ENCODE data around the gene DNAJC27. TPM values are rescaled to one million over a fixed set of nuclear protein-coding genes. Genes with fewer than 3 reads are reported as not detected.
"Not testable (repeated sequence)": the region's sequence is repeated elsewhere in the genome, so short reads cannot be mapped to it uniquely, and the experiment has no call there.

DNAJC27 gene
- total RNA-seq (2014; rRNA removed; shearing (Covaris generic)), result 3.2 and 3.8 TPM in 2 replicates

DNA sequence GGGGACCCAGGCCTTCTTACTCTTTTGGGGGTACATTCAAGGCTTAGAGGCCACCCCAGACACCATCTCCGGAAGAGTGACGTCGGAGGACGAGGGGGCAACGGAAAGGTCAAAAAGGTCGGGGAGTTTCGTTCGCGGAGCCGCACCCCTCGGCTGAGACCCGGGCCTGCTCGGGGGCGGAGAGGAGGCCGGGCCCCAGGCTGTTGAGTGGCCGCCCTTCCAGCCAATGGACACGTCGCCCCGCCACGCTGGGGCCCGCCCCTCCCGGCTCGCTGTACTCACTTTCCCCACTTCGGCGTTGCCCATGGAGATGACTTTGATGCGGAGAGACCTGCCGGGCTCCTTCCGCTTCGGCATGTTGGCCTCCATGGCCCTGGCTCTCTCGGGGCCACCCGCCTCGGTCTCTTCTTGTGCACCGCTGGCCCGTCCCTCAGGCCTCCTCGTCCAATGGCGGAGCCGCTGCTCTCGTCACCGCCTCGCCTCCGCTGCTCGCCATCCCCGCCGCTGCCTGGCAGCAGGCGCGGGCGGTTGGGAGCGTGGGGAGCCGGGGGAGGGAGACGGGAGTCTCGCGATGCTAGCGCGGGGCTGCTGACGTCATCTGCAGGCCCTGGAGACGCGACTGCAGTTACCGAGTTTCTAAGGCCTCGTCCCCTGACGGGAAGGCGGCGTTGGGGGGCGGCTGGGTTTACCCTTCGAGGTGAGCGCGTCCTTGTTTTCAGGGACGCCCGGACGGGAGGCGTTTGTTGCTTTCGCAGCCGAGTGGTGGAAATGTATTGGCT lies at the start of gene DNAJC27:
Gene DNAJC27 (minus strand): TSS at position 420 of the 779 bp plus-strand sequence. CDS start 51 bp downstream, at position 369.
- peak; percentile 96 for DNase-seq (ENCODE audit: low spot score)

DNA sequence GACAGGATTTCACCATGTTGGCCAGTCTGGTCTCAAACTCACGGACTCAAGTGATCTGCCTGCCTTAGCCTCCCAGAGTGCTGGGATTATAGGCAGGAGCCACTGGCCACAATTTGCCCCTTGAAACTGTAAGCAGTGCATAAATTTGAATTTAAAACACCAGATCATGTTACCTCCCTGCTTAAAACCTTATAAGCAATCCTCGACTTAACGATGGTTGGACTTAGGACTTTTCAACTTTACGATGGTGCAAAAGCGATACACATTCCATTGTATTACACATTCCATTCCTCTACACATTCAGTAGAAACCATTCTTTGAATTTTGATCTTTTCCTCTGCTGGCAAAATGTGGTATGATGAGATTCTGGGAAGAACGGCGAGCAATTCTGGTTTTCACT lies 46.9 kb upstream of the DNAJC27 start:
- DNase-seq (ENCODE audit: low spot score), result no peak

- no peak for DNase-seq (ENCODE audit: low spot score)
Observed at GRCh38 chr2:25014631-25015030, 42.9 kb upstream of the DNAJC27 start.

GRCh38 chr2:25011342-25011741 lies 39.6 kb upstream of the DNAJC27 start:
- not testable (repeated sequence) for DNase-seq (ENCODE audit: low spot score)

- DNase-seq (ENCODE audit: low spot score), result no peak
Observed at GRCh38 chr2:25009954-25010353, 38.2 kb upstream of the DNAJC27 start.

DNA sequence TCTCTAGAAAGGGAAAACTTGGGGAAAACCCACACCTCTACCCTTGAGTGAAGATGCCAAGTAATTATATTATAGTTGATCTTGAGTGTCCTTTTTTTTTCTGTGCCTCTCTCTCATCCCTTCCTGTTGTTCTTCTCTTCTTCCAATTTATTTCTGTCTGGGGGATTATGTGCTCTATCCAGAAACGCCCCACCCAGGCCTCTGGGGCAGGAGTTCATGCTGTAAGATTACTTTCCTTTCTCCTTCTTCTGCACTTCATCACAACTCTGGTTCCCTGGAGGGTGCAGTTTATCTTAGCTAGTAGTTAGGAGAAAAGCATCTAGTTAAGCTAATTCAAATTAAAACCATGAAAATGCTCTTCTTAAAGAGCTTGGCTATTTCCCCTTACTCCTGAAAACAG lies 30.3 kb upstream of the DNAJC27 start:
- DNase-seq (ENCODE audit: low spot score), result no peak

GRCh38 chr2:25001325-25001637 lies 29.5 kb upstream of the DNAJC27 start:
- DNase-seq (ENCODE audit: low spot score), result no peak

GRCh38 chr2:25000503-25001324 lies 29.0 kb upstream of the DNAJC27 start:
- DNase-seq (ENCODE audit: low spot score), result peak; percentile 41

GRCh38 chr2:25000036-25000435 lies 28.3 kb upstream of the DNAJC27 start:
- no peak for DNase-seq (ENCODE audit: low spot score)

DNA sequence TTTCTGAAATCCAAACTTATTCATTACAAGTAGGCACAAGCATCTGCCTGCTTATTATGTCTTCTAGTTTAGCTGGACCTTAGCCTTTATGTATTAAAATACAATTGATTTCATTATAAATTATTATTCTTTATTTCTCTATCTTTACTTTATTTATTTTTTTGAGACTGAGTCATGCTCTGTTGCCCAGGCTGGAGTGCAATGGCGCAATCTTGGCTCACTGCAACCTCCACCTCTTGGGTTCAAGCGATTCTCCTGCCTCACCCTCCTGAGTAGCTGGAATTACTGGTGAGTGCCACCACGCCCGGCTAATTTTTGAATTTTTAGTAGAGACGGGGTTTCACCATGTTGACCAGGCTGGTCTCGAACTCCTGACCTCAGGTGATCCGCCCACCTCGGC lies 27.3 kb upstream of the DNAJC27 start:
- DNase-seq (ENCODE audit: low spot score), result not testable (repeated sequence)

DNA sequence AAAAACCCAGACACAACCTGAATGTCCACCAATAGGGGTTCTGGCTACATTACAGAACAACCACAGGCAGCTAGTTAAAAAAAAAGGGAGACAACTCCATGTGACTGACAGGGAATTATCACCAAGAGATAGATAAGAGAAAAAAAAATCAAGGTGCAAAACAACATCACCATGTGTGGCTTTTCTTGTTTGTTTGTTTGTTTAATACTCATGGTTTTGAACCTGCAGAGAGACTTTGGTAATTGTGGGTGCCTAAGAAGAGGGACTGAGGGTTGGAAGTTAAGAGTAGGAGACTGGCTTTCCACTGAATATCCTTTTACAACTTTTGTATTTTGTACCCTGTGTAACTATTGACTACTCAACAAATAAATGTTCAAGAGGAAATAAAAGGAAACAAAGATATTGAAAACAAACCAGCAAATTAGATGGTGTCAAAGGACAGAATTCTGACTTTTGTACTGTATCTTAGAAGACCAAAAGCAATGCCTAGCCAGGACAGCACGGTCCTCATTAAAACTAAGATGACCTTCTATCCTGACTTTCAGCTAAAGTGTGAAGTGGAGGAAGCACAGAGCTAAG lies 22.5 kb upstream of the DNAJC27 start:
- DNase-seq (ENCODE audit: low spot score), result no peak

DNA sequence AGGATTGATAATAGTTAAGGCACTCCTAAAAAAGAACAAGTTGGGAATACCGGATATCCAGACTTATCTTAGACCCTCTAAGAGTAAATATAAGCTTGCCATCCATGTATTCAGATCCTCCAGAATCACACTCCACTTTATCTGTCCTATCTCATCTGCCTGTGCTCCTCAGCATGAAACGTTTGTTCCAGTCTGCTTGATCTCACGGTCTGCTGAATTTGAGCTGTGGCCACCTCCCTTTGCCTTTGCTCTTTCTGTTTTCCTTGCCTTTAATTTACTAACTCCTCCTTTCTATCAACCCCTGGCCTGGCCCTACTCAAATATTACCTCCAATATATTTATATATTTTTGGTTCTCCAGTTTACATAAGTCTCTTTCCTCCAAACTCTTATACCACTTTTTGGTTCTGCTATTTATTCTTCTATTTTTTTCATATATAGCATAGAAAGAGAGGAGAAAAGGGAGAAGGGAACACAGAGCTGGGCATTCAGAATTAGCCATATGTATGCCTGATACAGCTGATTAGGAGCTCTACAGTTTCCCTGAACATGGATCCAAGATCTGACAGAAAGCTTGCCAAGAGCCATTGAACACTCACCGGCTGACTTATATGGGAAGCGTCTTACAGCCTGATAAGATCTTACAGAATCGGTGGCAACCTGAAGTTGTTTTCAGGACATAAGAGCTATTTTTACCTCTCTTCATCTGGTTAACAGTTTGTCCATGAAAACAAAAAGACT lies 21.8 kb upstream of the DNAJC27 start:
- DNase-seq (ENCODE audit: low spot score), result no peak

DNA sequence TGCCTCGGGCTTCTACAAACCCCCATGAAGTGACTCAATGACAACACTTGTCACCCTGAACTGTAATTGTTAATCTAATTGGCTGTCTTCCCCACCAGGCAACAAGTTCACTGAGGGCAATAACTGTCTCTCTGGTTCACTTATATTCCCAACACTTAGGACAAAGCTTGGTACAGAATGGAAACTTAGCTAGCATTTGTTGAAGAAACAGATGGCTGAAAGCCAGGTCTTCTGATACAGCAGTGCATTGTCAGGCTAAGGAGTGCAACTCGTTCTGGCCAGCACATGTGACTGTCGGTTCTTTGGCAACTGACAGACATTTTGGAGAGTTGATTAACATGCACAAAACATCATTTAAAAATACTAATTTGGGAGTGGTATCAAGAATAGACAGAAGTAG lies 14.6 kb upstream of the DNAJC27 start:
- DNase-seq (ENCODE audit: low spot score), result no peak

DNA sequence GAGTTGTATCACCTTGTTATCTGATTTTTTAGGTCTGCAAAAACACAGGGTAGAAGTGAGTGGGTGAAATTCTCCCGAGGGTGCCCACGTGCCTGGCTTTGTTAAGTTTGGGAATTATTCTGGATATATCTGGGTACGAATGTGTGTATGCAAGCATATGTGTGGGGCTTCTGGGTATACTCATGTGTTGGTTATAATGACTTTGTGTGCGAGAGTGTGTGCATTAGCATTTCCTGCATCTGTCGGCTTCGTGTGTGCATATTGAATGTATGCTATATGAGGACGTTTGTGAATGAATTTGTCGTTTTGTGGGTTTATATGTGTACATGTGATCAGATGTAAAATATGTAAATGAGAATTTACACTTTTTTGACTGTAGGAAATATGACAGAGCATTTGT lies 13.8 kb upstream of the DNAJC27 start:
- no peak for DNase-seq (ENCODE audit: low spot score)

GRCh38 chr2:24984912-24985311 lies 13.2 kb upstream of the DNAJC27 start:
- DNase-seq (ENCODE audit: low spot score), result no peak

DNA sequence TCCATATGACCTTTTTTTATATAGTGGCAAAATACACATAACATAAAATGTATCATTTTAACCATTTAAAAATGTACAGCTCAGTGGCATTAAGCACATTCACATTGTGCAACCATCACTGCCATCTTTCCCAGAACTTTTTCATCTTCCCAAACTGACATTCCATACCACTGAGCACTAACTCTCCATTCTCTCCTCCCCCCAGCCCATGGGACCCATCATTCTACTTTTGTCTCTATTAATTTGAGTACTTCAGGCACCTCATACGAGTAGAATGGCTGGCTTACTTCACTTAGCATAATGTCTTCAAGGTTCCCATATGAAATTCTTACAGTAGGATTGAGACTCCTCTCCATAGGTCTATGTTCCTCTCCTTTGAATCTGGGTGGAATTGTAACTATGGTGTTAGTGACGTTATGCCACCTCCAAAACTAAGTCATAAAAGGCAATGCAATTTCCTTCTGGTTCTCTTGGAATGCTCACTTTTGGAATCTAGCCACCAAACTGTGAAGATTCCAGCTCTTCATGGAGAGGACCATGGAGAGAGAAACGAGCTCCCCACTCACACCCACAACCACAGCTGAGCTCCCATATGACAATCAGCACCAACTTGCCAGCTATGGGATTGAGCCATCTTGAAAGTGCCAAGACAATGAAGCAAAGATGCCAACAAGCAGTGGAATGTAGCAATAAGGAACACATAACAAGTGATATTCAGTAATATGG lies 9.8 kb upstream of the DNAJC27 start:
- no peak for DNase-seq (ENCODE audit: low spot score)

GRCh38 chr2:24978661-24979060 lies 6.9 kb upstream of the DNAJC27 start:
- no peak for DNase-seq (ENCODE audit: low spot score)

- no peak for DNase-seq (ENCODE audit: low spot score)
Observed at GRCh38 chr2:24977631-24978030, 5.9 kb upstream of the DNAJC27 start.

GRCh38 chr2:24973812-24974211 lies 2.1 kb upstream of the DNAJC27 start:
- no peak for DNase-seq (ENCODE audit: low spot score)

- DNase-seq (ENCODE audit: low spot score), result peak; percentile 48
Observed at GRCh38 chr2:24972315-24972961, 683 bp upstream of the DNAJC27 start.

DNA sequence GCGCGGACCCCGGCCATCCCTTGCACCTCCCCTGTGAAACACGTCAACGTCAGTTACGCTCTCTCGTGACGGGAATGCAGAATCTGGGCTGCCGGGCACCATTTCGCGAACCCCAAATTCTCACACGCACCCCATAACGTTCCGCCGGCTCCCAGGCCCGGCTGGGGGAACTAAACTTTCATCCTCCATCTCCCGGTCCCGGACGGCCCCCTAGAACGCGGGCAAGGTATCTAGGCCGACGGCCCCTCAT lies 544 bp downstream of the DNAJC27 start:
- DNase-seq (ENCODE audit: low spot score), result no peak
